ENCODE data around the gene MAD2L1.

GRCh38 chr4:120034913-120035312 lies 31.7 kb downstream of the MAD2L1 start:
- TF ChIP-seq CTCF (conservative IDR thresholded peaks at IDR 0.05; ENCODE audit: low read depth, low read length) (no peak), EZH2 (IDR thresholded peaks at IDR 0.05; ENCODE audit: borderline replicate concordance, low read depth, low read length, poor library complexity, severe bottlenecking) (no peak)

Data from A673 (cell line).